ENCODE results near the gene MPZL1.

- TF ChIP-seq POLR2A (IDR thresholded peaks at IDR 0.05) (no peak), CTCF (IDR thresholded peaks at IDR 0.05 in 4 of 5, conservative IDR thresholded peaks at IDR 0.05 in 1 of 5) (no peak)
These were observed 55.0 kb downstream of the MPZL1 start for GRCh38 chr1:167776616-167777268.

All from gastrocnemius medialis (tissue), 4 donors.